Activated effector memory CD4-positive, alpha-beta T cell treated with anti-CD3 and anti-CD28 coated beads, Interleukin-2, amount 50 U/mL, for 16 hours (primary cell): ENCODE measurements around the gene KLF7.

ENCODE experiments used
- DNase-seq: peaks from one replicate; pipeline ENCODE4 v3.0.0-alpha.2; 2020

Gene KLF7

DNA sequence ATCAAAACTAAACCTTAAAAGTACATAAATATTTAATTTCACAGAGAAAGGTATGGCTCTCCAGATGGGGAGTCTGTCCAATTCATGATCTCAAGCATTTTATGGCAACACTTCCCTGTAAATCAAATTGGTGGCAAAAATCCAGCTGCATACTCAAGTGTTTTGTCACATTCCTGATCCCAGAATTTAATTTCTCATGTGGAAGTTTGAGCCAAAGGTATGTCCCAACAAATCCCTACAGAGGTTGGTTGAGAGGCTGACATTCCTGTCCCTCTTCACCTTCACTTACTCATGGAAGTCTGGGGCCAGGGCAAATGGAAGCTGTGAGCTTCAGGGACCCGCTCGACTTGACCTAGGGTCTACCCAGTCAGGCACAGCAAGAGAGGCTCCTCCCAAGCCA lies 17.7 kb downstream of the KLF7 start:
- no peak for DNase-seq

DNA sequence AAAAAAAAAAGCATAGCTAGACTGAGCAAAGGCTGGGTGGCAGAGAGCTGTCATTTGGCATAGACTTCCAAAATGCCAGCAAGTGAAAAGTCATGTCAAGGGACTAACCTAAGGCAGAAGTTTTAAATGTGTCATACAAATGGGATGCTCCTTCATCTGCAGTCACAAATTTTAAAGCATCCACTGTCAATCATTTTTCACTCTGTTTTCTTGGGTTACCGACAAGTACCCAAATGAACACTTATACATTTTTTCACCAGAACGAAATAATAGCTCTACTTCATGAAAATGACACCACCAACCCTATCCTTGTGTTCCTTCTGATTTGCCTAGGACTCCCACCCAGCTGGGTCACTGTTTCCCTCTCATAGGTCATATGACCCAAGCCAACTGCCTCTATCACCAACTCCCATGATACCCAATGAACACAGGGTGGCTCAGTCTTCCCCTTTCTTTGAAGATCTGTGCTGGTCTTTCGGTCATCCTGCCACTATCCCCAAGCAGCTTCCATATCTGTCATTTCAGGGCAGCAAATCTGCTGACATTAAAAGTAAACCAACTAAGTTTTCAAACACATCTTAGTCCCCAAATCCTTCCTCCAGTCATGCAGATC lies 21.5 kb downstream of the KLF7 start:
- DNase-seq = no peak

DNA sequence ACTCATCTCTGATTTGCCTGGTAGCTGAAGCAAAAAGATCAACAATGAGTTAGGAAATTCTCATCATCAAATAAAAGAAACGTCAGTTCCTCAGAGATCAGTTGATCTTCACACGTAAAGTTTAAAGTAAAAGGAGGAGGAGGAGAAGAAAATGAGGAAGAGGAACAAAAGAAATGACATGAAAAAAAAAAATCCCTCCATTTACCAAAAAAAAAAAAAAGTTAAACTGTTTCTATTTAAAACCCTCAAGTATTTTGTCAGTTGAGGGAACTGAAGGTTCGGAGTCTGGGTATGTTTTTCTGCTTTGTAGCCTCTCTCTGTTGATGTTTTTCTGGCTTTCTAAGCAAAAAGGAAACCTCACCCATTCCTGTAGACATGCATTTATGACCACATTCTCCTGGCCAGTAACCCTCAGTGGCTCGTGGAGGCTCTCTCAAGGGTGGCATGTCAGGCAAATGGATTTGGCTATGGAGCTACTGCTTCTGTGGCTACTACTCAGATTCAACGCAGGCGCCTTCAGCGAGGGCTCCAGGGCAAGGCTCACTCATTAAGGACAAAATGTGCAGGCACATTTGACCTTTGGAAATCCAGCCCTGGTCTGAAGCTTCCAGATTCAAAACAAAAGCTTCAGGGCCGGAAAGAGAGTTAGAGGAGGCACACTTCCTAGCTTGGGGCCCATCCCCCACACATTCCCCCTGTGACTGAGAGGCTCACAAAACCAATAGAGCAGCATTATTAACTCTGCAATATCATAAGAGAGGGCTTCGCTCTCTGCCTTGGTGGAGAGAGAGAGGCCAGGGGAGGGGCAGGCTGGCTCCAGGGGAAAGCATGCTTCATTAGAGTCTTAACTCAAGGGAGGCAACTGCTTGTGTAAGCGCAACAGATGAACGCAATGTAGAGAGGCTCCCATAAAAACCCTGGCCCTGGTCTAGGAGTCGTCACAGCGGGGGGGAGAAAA lies 22.3 kb downstream of the KLF7 start:
- peak; percentile 79 for DNase-seq

DNA sequence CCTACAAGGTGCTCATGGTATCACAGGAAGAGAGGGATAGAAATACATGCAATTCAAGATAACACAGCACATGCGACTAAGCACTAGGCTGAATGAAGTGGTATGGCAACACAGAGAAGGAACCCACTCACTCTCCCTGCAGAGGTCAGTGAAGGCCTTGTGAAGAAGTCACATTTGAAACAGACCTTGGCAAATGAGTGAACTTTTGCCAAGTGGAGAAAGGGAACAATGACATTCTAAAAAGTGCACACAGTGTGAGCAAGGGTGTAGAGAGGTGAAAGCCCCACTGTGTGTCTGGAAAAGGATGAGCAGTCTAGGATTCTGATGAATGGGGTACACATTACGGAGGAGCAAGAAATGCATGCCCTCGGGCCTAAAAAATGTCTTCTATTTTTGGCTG lies 23.3 kb downstream of the KLF7 start:
- no peak for DNase-seq

DNA sequence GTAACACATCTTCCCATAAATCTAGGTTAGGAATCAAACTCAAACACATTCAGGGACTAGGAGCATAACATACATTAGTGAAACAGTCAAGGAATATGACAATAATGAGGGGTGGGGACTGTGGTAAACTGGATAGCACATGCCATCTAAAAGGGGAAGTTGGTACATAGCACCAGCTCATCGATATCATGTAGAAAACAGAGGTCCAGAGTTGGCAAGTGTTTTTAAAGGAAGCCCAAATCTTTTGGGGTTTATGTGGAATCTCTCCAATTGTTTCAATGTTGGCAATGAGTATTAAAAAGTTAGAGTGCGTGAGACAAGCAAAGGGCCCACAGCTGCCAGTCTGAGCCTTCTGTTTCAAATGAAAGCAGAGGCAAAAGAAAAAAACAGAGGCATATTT lies 24.4 kb downstream of the KLF7 start:
- no peak for DNase-seq

DNA sequence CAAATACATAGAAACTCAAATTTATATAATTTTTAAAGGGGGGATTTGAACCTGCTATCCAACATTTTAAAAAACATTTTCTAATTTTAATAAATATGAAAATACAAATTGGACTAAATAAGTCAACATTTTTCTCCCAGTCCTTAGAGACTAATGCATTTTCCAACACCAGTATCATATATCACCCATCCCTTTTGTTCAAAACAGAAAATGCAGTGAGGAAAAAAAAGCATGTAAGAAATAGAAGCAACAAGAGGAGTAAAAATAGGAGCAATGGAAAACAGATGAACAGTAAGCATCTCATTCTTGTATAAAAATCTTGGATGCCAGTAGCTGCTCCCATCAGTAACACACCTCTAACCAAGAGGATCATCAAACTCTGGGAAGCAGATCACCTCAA lies 25.5 kb downstream of the KLF7 start:
- no peak for DNase-seq

DNA sequence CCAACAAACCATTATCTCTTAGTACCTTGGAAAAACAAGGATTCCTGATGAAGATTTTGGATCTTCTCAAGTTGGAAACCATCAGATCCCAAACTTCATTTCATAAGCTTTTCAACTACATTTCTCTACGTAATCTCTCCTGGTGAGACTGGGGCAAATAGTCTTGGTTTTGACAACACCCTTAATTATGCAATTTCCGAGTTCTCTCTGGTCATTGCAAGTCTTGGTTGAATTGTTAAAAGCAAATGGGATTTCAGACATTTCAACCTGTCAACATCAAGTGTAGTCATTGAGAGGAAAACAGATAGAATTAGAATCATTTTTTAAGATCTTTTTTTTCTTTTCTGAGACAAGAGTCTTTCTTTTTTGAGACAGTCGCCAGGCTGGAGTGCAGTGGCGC lies 26.2 kb downstream of the KLF7 start:
- no peak for DNase-seq

DNA sequence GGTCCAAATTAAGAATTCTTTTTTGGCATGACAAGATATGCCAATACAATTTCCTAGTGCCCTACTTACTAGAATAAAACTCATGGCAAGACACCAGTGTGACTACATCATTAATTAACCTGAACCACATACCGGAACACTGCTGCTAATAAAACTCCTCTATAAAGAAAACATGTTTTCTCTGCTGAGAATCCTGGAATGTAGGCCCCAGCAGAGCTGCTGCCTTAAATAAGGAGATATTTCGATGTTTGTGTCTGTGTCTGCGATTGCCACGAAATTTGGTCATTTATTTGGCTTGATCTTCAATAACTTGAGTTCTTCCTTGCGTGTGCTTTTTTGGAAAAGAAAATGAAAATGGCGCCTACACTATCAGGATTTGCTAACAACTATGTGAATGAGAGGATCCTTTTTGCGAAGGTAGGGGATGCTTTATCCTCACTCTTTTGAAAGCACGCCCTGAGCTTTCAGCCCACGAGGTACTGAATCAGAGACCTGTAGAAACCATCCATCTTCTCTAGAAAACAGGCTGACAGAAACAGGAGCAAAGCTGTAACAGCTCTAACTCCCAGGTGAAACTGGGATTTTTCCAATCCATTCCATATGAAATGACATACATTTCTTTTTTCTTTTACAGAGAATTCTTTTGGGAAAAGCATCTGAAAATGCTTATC lies 27.0 kb downstream of the KLF7 start:
- no peak for DNase-seq

DNA sequence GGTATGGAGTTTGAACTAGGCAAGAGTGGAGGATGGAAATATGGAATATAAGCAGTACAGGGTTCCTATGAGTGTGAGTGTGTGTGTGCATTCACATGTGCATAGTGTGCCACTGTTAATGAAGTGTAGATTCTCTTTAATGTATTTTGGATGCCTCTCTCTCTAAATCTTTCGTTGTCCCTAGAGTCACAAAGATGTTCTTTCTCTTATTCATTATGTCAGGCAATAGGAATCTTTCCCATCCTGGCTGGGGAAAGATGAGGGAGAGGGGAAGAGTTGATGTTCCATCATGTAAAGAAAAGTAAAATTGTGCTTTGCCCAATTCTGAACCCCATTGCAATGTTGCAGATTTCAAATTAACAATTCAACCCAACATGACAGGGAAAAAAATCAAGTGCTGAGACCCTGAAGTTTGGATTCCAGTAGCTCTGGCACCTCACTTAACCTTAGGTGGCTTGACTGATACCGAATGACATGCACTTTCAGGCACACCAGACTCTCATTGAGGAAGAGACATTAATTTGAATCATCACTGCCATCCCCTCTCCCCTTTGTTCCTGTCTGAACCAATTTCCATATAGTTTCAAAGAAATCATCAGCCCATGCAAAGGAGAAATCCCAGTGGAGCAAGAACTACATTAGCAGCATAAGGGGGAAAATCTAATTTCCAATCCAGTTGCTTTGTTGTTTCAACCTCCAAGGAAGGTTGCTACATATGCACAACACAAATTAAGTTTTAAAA lies 28.0 kb downstream of the KLF7 start:
- no peak for DNase-seq

DNA sequence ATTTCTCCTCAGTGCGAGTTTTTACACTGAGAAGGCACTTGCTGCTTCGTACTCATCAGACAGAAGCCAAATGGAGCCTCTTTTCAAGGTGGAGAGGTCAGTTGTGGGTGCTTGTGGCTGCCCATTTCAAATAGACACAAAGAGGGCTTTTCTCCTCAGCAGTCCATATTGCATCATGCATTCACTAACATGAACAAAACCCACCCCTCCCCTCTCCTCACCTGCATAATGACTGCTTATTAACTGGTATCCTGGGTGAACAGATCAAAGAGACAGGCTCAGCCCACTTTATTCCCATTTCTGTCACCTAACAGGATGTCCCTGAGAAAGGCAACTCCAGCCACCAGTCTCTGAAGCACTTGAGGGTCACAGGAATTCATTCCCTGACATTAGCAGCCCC lies 28.9 kb downstream of the KLF7 start:
- no peak for DNase-seq

DNA sequence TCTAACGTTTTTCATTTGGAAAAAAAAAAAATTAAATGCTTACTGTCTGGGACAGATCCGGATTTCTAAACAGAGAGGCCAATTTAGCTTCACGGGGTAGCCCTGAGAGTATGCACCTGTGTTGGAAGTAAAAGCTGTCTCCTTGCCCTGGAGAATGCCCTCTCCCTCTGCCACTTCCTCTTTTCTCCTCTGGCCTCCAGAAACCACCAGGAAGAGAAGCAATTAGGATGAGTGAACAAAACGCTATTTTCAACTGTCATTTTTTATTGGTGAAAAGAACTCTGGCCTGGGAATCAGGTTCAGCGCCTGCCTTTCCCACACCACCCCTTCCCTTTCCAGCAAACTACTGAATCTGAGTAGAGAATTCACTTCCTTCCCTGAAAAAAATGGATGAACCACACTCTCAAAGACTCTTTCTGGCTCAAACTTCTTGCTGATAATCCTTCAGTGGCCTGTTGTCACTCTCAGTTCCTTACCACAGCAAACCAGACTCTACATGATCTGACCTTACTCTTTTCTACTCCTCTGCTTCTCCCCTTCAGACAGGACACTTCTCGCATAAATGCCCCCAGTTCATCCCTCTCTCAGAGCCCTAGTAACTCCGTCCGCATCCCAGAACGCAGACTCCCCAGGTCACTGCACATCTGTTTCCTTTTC lies 29.8 kb downstream of the KLF7 start:
- DNase-seq = no peak

DNA sequence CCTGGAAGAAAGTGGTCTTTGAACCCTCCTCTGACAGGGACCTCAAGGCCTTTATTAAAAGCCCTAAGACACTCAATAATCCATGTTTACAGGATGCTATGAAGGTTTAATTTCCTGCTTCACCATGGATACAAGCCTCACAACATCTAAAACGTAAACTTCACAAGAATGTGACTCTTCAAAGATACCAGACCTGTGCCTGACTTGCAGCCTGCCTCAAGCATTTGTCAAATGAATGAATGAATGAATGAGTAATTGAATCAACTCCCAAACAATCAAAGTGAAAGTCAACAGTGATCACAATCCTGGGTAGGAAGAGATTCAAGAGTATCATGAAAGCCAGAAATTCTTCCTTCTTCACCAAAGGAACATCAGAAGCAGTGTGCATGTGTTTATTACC lies 30.4 kb downstream of the KLF7 start:
- DNase-seq = no peak

DNA sequence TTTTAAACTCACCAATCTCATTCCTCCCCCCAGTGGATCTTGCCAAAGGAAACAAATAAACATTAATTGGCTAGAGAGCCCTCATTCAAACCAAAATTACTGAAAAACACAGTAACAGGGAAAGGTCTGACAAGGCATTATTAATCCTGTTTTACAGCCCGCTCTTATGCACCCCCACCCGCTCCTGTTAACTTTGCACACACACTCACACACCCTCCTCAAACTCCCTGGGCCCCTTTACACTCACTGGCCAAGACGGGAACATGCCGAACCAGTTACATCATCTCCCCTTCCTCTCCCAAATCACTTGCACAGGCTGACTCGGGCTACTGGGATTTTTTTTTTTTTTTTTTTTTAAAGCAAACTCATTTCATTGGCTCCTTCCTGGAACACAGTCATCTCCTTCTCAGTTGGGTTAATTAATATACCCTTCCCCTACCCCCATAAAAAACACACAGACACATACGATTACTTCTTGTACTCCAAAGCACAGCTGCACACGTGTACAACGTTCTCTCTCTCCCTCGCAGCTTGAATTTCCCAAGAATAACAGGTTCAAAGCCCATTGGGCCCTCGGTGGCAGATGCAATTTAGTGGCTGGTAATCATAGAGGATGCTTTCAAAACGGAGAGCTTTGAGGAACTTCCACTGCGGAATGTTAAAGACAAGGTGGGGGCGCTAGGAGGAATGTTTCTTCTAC lies 31.8 kb downstream of the KLF7 start:
- DNase-seq = no peak

DNA sequence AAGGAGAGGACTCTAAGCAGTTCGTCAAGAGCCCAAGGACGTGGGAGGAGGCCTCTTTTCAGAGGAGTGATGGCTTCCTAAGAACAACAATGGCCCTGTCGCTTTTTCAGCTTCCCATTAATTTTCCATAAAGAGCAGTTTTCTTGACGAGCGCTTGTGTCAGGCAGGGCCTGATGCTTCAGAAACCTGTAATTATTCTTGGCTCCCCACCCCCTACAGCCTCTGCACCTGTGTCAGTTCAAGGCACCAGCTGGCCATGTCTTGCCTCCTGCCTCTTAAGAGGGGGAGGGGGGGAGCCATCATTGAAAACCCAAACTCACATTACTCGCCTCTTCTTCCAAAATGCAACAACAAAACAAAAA lies 32.3 kb downstream of the KLF7 start:
- no peak for DNase-seq

DNA sequence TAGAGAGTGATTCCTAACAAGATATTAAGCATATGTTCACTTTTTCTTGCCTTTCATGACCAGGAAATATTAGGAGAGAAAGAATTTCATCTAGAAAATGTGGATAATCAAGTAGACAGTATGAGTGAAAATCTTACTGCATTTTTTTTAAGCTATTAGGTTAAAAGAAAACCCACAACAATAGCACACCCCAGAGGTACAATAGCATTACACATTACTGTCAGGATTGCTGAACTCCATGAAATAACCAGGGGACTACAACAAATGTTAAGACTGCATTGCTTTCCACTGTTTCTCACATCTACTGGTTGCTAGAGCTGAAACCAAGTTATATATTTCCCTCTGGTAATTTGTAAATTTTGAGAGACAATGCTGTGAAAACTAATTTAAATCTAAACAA lies 33.7 kb downstream of the KLF7 start:
- no peak for DNase-seq

DNA sequence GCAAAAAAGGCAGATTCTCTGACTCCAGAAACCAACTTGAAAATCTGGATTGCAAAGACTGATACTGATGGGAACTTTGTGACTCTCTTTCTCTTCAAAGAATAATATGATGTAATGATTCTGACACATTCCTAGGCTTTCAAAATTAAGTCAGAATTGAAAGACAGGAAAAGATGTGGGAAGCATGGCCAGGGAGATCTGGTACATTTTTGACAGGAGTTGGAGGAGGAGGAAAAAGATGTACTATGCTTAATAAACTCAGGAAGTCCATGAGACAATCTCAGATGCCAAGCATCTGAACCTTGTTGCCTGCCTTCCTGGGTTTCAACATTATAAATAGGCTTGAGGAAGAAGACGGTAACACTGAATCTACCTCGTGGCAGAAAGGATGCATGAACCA lies 34.2 kb downstream of the KLF7 start:
- DNase-seq = no peak

DNA sequence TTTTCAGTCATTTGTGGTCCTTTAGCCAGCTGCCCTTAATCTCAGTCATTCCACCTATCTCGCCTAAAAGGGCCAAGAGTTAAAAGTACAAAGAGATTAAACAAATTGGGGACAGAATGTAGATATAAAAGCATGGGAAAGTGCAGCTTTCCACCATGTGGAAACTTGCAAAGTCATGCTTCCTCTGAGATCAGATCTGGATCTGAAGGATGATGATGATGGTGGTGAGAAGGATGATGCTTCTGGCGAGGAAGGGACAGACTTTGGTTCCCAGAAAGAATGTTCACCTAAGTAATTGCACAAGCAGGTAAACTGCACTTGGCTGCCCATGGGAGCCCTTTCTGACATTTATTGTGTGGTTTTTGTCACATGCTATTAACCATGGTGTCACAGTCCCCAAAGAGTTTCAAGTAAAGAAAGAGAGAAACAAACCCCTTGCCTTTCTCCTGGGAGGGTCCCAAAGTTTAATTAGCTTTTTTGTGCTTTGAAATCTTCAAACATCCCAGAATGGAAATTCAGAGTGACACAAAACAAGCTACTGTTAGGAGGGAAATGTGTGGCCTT lies 34.7 kb downstream of the KLF7 start:
- no peak for DNase-seq

DNA sequence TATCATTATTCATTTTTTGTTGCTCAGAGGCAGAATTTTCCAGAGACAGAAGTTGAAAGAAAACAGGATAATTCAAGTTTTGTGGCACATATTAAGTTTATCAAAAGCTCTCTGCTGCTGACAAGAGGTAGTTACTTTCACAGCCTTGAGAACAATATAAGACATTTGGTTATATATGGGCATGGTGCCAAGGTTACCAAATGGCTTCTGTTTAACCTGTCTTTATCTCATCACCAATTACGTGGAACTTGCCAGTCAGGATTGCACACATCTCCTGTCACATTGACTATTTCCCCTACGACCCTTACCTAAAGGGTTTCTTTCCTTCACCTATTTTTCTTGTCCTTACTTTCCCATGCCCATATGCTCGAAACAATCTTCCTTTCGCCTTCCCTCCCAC lies 35.9 kb downstream of the KLF7 start:
- no peak for DNase-seq

DNA sequence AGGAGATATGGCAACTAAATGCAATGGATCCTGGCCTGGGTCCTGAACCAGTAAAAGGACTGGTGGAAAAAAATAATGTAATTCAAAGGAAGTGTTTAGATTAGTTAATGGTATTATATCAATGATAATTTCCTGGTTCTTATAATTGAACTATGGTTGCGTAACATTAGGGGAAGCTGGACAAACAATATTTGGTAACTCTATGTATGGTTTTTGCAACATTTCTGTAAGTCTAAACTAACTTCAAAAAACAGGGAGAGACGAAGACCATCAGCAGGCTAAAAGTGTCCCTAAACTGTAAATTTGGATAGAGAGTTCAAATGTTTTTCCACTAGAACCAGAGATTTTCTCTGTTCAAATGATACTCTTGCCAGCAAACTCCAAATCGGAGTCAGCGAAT lies 36.9 kb downstream of the KLF7 start:
- no peak for DNase-seq

DNA sequence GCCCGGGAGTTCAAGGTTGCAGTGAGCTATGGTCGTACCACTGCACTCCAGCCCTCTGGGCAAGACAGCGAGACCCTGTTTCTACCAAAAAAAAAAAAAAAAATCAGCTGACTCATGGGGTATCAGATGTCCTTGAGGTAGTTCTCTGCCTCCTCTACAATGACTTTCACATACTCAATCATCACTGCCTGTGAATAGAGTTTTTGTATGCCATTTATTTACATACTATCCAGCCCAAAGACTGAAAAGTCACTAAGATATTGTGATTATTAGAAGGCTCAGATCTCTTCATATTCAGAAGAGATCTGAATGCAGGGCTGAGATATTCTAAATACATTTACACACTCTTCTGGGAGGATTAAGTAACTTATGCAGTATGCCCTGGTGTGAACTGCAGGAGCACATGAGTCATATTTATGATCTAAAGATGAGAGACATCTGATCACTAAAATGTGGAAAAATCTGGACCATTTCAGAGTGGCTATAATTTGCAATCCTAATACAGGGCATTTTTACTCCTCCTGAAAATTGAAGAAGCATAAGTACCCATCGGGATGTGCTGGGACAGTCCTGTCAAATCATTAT lies 38.9 kb downstream of the KLF7 start:
- no peak for DNase-seq

DNA sequence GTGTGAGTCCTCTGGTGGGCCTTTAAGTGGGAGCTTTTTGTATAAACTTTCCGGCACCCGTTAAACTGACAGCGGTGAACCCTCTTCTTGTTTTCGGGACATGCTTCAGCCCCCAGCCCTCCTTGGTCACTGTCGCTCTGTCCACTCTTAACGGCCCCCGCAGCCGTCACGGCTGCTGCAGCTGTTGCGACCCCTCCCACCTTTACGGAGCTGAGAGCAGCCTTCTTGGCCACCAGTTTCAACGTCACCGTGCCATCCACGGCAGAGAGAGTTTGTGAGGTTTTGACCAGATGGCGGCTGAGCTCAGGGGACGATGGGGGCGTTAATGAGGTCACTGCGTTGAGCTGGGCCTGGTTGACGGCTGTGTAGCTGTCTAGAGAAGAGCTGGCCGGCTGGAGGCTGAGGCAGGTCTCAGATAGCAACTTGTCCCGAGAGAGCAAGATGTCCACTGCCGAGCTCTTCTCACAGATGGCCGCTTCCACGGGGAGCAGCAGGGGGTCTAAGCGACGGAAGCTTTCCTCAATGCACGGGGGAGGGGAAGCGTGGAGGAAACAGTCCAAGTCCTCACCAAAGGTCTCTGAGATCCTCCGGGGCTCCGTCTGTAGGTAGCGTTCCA lies 41.9 kb downstream of the KLF7 start:
- no peak for DNase-seq
